H9 (cell line): ENCODE data around the gene STK11IP. TPM values are rescaled to one million over a fixed set of nuclear protein-coding genes. Genes with fewer than 3 reads are reported as not detected.

Experiments used
- DNase-seq: peaks from one replicate; pipeline ENCODE4 v3.0.0-alpha.2; 2017
- H2AFZ ChIP-seq: one replicate; pipeline ENCODE4 v1.6.1; 2013; ENCODE audit warnings: mild to moderate bottlenecking, low read length, control low read depth, moderate library complexity
- H2AK5ac ChIP-seq: 2 replicates; pipeline ENCODE4 v1.6.1; 2013; ENCODE audit warnings: low read length, control low read depth, mixed read lengths; ENCODE audit not compliant: insufficient read length
- H2BK120ac ChIP-seq: one replicate; pipeline ENCODE4 v1.6.1; 2013; ENCODE audit warnings: low read depth, mild to moderate bottlenecking, low read length, control low read depth, inconsistent platforms; ENCODE audit not compliant: poor library complexity, severe bottlenecking
- H2BK12ac ChIP-seq: 2 replicates; pipeline ENCODE4 v1.6.1; 2013; ENCODE audit warnings: low read length, control low read depth, mixed read lengths, low read depth; ENCODE audit not compliant: insufficient read length
- H2BK15ac ChIP-seq: 2 replicates; pipeline ENCODE4 v1.6.1; 2013; ENCODE audit warnings: low read depth, low read length, control low read depth
- H2BK20ac ChIP-seq: one replicate; pipeline ENCODE4 v1.6.1; 2013; ENCODE audit warnings: low read depth, mild to moderate bottlenecking, low read length, control low read depth, inconsistent platforms; ENCODE audit not compliant: poor library complexity, severe bottlenecking
- H2BK5ac ChIP-seq: 2 replicates; pipeline ENCODE4 v1.6.1; 2013; ENCODE audit warnings: low read length, control low read depth, mixed read lengths; ENCODE audit not compliant: insufficient read length
- H3K14ac ChIP-seq: 2 replicates; pipeline ENCODE4 v1.6.1; 2013; ENCODE audit warnings: low read length, control low read depth; ENCODE audit not compliant: insufficient read depth
- H3K18ac ChIP-seq: 2 replicates; pipeline ENCODE4 v1.6.1; 2013; ENCODE audit warnings: low read depth, mild to moderate bottlenecking, mixed read lengths, low read length, control low read depth; ENCODE audit not compliant: insufficient read length
- H3K23ac ChIP-seq: 2 replicates; pipeline ENCODE4 v1.6.1; 2013; ENCODE audit warnings: low read length, control low read depth, mixed read lengths, low read depth; ENCODE audit not compliant: insufficient read length
- H3K23me2 ChIP-seq: 2 replicates; pipeline ENCODE4 v1.6.1; 2013; ENCODE audit warnings: low read depth, mild to moderate bottlenecking, mixed read lengths, low read length, control low read depth; ENCODE audit not compliant: insufficient read length, poor library complexity, severe bottlenecking
- H3K27ac ChIP-seq: 2 replicates; pipeline ENCODE4 v1.5.1; 2013; ENCODE audit warnings: low read length, control low read depth, mixed read lengths, low read depth; ENCODE audit not compliant: insufficient read length
- H3K27me3 ChIP-seq: 2 replicates; pipeline ENCODE4 v1.6.1; 2013; ENCODE audit warnings: low read length, control low read depth, inconsistent platforms; ENCODE audit not compliant: insufficient read depth
- H3K4ac ChIP-seq: 2 replicates; pipeline ENCODE4 v1.6.1; 2013; ENCODE audit warnings: low read depth, mild to moderate bottlenecking, control low read depth, inconsistent platforms, low read length, moderate library complexity
- H3K4me1 ChIP-seq: 2 replicates; pipeline ENCODE4 v1.6.1; 2013; ENCODE audit warnings: low read length, control low read depth, inconsistent platforms; ENCODE audit not compliant: insufficient read depth
- H3K4me2 ChIP-seq: 2 replicates; pipeline ENCODE4 v1.6.1; 2013; ENCODE audit warnings: low read length, control low read depth, mixed read lengths; ENCODE audit not compliant: insufficient read length, insufficient read depth
- H3K56ac ChIP-seq: 2 replicates; pipeline ENCODE4 v1.6.1; 2013; ENCODE audit warnings: low read depth, mild to moderate bottlenecking, mixed read lengths, low read length, control low read depth; ENCODE audit not compliant: insufficient read length
- H3K79me1 ChIP-seq: 2 replicates; pipeline ENCODE4 v1.6.1; 2013; ENCODE audit warnings: low read depth, mild to moderate bottlenecking, moderate library complexity, low read length, control low read depth, inconsistent platforms; ENCODE audit not compliant: insufficient read depth, poor library complexity, severe bottlenecking
- H3K79me2 ChIP-seq: 2 replicates; pipeline ENCODE4 v1.6.1; 2013; ENCODE audit warnings: low read length, control low read depth, inconsistent platforms; ENCODE audit not compliant: insufficient read depth
- H3K9ac ChIP-seq: 2 replicates; pipeline ENCODE4 v1.6.1; 2013; ENCODE audit warnings: low read length, control low read depth, mixed read lengths; ENCODE audit not compliant: insufficient read length; ENCODE audit errors: extremely low read depth
- H3K9me3 ChIP-seq: one replicate; pipeline ENCODE4 v1.6.1; 2013; ENCODE audit warnings: low read depth, low read length, inconsistent platforms; ENCODE audit not compliant: control insufficient read depth
- H3T11ph ChIP-seq: one replicate; pipeline ENCODE4 v1.6.1; 2013; ENCODE audit warnings: mild to moderate bottlenecking, low read length, control low read depth, inconsistent platforms
- H4K20me1 ChIP-seq: one replicate; pipeline ENCODE4 v1.6.1; 2013; ENCODE audit not compliant: control insufficient read depth, insufficient read length, insufficient read depth
- H4K5ac ChIP-seq: 2 replicates; pipeline ENCODE4 v1.6.1; 2013; ENCODE audit warnings: low read depth, mild to moderate bottlenecking, mixed read lengths, low read length, control low read depth; ENCODE audit not compliant: insufficient read length
- H4K8ac ChIP-seq: replicated peaks from 2 replicates; pipeline ENCODE4 v1.6.1; 2013; ENCODE audit warnings: low read length, control low read depth, mixed read lengths, low read depth; ENCODE audit not compliant: insufficient read length
- H4K91ac ChIP-seq: 2 replicates; pipeline ENCODE4 v1.6.1; 2013; ENCODE audit warnings: low read depth, mild to moderate bottlenecking, moderate library complexity, mixed read lengths, low read length, control low read depth; ENCODE audit not compliant: insufficient read length
- H3K27ac Mint-ChIP-seq, 3 experiments: 2 replicates in 2 of 3; 3 replicates in 1 of 3; pipeline ENCODE4 v1.8.0; 2020 to 2021; ENCODE audit warnings: mixed read lengths in 3 of 3, mild to moderate bottlenecking in 1 of 3, moderate library complexity in 1 of 3
- H3K27me3 Mint-ChIP-seq: 2 replicates; pipeline ENCODE4 v1.8.0; 2021; ENCODE audit warnings: low read depth, mild to moderate bottlenecking, moderate library complexity, mixed read lengths
- H3K36me3 Mint-ChIP-seq, 3 experiments: 2 replicates in 2 of 3; 3 replicates in 1 of 3; pipeline ENCODE4 v1.8.0; 2020 to 2021; ENCODE audit warnings: low read depth in 3 of 3, mixed read lengths in 3 of 3; ENCODE audit not compliant: insufficient read depth in 1 of 3
- H3K4me1 Mint-ChIP-seq, 2 experiments: 2 replicates each; pipeline ENCODE4 v1.8.0; 2020; ENCODE audit warnings: mixed read lengths in 2 of 2
- H3K4me3 Mint-ChIP-seq, 2 experiments: 2 replicates in 1 of 2; 3 replicates in 1 of 2; pipeline ENCODE4 v1.8.0; 2020 to 2021; ENCODE audit warnings: mild to moderate bottlenecking in 2 of 2, mixed read lengths in 2 of 2, moderate library complexity in 1 of 2
- H3K9me3 Mint-ChIP-seq, 2 experiments: 2 replicates in 1 of 2; 3 replicates in 1 of 2; pipeline ENCODE4 v1.8.0; 2020; ENCODE audit warnings: mild to moderate bottlenecking in 2 of 2, mixed read lengths in 2 of 2, moderate library complexity in 1 of 2
- CTCF ChIP-seq: fragments of 200-600 bp; sonication (generic); conservative IDR thresholded peaks from 3 replicates; pipeline ENCODE4 v1.8.0; 2021; ENCODE audit warnings: antibody characterized with exemption, mild to moderate bottlenecking
- WGBS: extraction: QIAGEN DNeasy Blood & Tissue Kit; methylation state at CpG from one replicate; pipeline ENCODE4 v1.1.7; 2013; ENCODE audit warnings: missing lambda C conversion rate, low lambda C conversion rate, mixed read lengths; ENCODE audit not compliant: insufficient read length; ENCODE audit errors: extremely low coverage; 5-methylcytosine and 5-hydroxymethylcytosine counted together
- total RNA-seq: library from RNA; stranded (reverse); gene quantifications from 2 replicates; pipeline ENCODE4 v1.2.1, GENCODE V29; 2021

Gene STK11IP
- total RNA-seq, 1 experiment from 2014 or later = 31.1 TPM

GRCh38 chr2:219560893-219561178 is 36.8 kb upstream of the STK11IP start:
- no peaks in the 10 kb centered on the region for H3K9me3 ChIP-seq
- WGBS = no CpG with 5 or more reads among the region's 3 CpGs
- H3K9ac ChIP-seq = no peak overlapping the region
- no peaks in the 10 kb centered on the region for H4K20me1 ChIP-seq
- Mint-ChIP-seq H3K9me3 (no peaks in the 10 kb centered on the region; a peak in 1 of 5 replicates), H3K4me3 (peak overlapping the region in 1 of 2 experiments; percentile 47; a peak in 3 of 5 replicates), H3K36me3 (peaks cover 29 to 65% (median 48%) of the 10 kb centered on the region in 3 experiments), H3K27ac (peak overlapping the region; percentile 49 to 89 (median 86); a peak in 6 of 7 replicates), H3K4me1 (peaks cover 52 to 53% of the 10 kb centered on the region in 2 experiments), H3K27me3 (peaks cover 3% of the 10 kb centered on the region; the same call in 1 of the 2 replicates)
- H3T11ph ChIP-seq = no peak overlapping the region
- H3K4me2 ChIP-seq = no peak overlapping the region
- no peak overlapping the region for H2AK5ac ChIP-seq
- H3K14ac ChIP-seq = no peak overlapping the region; the same call in 1 of the 2 replicates
- H3K18ac ChIP-seq = peak overlapping the region; percentile 42
- no peak overlapping the region for H2BK5ac ChIP-seq
- TF ChIP-seq CTCF = no peak
- H2BK12ac ChIP-seq = no peak overlapping the region
- H3K23me2 ChIP-seq = no peaks in the 10 kb centered on the region
- DNase-seq = no peak
- H3K56ac ChIP-seq = no peak overlapping the region
- H3K79me2 ChIP-seq = no peaks in the 10 kb centered on the region
- H4K8ac ChIP-seq = no peak overlapping the region
- no peak overlapping the region for H3K23ac ChIP-seq
- no peak overlapping the region for H2BK15ac ChIP-seq
- no peak overlapping the region for H3K27ac ChIP-seq
- no peak overlapping the region for H2AFZ ChIP-seq
- no peak overlapping the region for H2BK20ac ChIP-seq
- no peak overlapping the region for H2BK120ac ChIP-seq
- H3K4me1 ChIP-seq = peaks cover 24% of the 10 kb centered on the region; the same call in 1 of the 2 replicates
- H3K79me1 ChIP-seq = no peaks in the 10 kb centered on the region
- no peak overlapping the region for H4K91ac ChIP-seq
- H3K27me3 ChIP-seq = no peaks in the 10 kb centered on the region
- no peak overlapping the region for H4K5ac ChIP-seq
- no peak overlapping the region for H3K4ac ChIP-seq
